CD4-positive, alpha-beta T cell treated with Interleukin-4 for 1 hour (primary cell): ENCODE data around the gene SGO2.
"Not testable (repeated sequence)": the region's sequence is repeated elsewhere in the genome, so short reads cannot be mapped to it uniquely, and the experiment has no call there.

Source experiments
- DNase-seq, 2 donors: peaks; one replicate each; pipeline ENCODE4 v3.0.0-alpha.2; 2020 to 2022

The SGO2 gene

GRCh38 chr2:200523158-200523557 is 2.8 kb upstream of the SGO2 start:
- no peak for DNase-seq

GRCh38 chr2:200523604-200524003 is 2.4 kb upstream of the SGO2 start:
- DNase-seq = no peak

GRCh38 chr2:200525066-200525465 is 941 bp upstream of the SGO2 start:
- DNase-seq = no peak

GRCh38 chr2:200525551-200525881 is 491 bp upstream of the SGO2 start:
- DNase-seq = no peak

GRCh38 chr2:200528228-200528627 is 2.2 kb downstream of the SGO2 start:
- DNase-seq = no peak

- no peak for DNase-seq
Measured at GRCh38 chr2:200533754-200534153, 7.7 kb downstream of the SGO2 start.

- no peak for DNase-seq
Measured at GRCh38 chr2:200534572-200534971, 8.6 kb downstream of the SGO2 start.

GRCh38 chr2:200538139-200538538 is 12.1 kb downstream of the SGO2 start:
- DNase-seq = no peak

GRCh38 chr2:200540793-200541192 is 14.8 kb downstream of the SGO2 start:
- DNase-seq = no peak

GRCh38 chr2:200566596-200566995 is 40.6 kb downstream of the SGO2 start:
- not testable (repeated sequence) for DNase-seq

- no peak for DNase-seq
Measured at GRCh38 chr2:200567932-200568331, 41.9 kb downstream of the SGO2 start.

- peak in 1 of 2 donors; percentile 43 for DNase-seq
Measured at GRCh38 chr2:200575957-200576356, 50.0 kb downstream of the SGO2 start.

- no peak for DNase-seq
Measured at GRCh38 chr2:200577027-200577426, 51.0 kb downstream of the SGO2 start.

GRCh38 chr2:200578778-200579177 is 52.8 kb downstream of the SGO2 start:
- DNase-seq = peak in 1 of 2 donors; percentile 25

GRCh38 chr2:200584639-200585038 is 58.6 kb downstream of the SGO2 start:
- DNase-seq = no peak

GRCh38 chr2:200585340-200585729 is 59.3 kb downstream of the SGO2 start:
- DNase-seq = no peak

- peak in 1 of 2 donors; percentile 9 for DNase-seq
Measured at GRCh38 chr2:200585730-200586643, 60.0 kb downstream of the SGO2 start, which contains the start of gene AOX1. AOX1 (plus strand) TSS chr2:200586014; CDS start chr2:200586109, 95 bp downstream.

GRCh38 chr2:200586644-200586975 is 60.6 kb downstream of the SGO2 start:
- DNase-seq = no peak

GRCh38 chr2:200587007-200587616 is 61.1 kb downstream of the SGO2 start:
- DNase-seq = no peak

GRCh38 chr2:200588076-200588678 is 62.2 kb downstream of the SGO2 start:
- no peak for DNase-seq

- DNase-seq = no peak
Measured at GRCh38 chr2:200590090-200590489, 64.1 kb downstream of the SGO2 start.

GRCh38 chr2:200591308-200591707 is 65.3 kb downstream of the SGO2 start:
- no peak for DNase-seq

GRCh38 chr2:200592406-200593075 is 66.5 kb downstream of the SGO2 start:
- DNase-seq = no peak
